PC-3 (cell line): ENCODE data around the gene NFXL1.

ENCODE experiments used
- EZH2phosphoT487 ChIP-seq: fragments of 300-600 bp; sonication (generic); IDR thresholded peaks from 2 replicates; pipeline ENCODE4 v1.6.1; 2018; ENCODE audit warnings: mild to moderate bottlenecking, antibody characterized with exemption, low read length, borderline replicate concordance
- TF ChIP-seq, protein P1 (sequence below): fragments of 300-600 bp; sonication (generic); conservative IDR thresholded peaks from 2 replicates; pipeline ENCODE4 v1.5.1; 2017; ENCODE audit warnings: antibody characterized with exemption, low read depth, mild to moderate bottlenecking, low read length

DNA sequence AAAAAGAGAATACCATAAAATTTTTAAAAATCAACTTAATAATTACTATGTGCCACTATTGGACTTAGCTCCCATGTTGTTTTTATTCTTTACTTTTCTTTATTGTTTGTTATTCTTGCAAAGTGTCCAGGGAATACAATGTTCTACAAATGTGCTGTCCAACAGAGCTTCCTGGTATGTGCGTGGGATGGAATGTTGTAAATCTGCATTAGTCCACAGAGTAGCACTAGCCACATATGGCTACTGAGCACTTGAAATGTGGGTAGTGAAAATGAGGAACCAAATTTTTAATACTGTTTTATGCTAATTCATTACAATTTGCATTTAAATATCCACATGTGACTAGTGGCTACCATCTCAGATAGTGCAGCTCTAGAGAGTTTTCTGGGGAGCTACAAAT, 62.2 kb downstream of the NFXL1 start:
- TF ChIP-seq, protein P1, sequence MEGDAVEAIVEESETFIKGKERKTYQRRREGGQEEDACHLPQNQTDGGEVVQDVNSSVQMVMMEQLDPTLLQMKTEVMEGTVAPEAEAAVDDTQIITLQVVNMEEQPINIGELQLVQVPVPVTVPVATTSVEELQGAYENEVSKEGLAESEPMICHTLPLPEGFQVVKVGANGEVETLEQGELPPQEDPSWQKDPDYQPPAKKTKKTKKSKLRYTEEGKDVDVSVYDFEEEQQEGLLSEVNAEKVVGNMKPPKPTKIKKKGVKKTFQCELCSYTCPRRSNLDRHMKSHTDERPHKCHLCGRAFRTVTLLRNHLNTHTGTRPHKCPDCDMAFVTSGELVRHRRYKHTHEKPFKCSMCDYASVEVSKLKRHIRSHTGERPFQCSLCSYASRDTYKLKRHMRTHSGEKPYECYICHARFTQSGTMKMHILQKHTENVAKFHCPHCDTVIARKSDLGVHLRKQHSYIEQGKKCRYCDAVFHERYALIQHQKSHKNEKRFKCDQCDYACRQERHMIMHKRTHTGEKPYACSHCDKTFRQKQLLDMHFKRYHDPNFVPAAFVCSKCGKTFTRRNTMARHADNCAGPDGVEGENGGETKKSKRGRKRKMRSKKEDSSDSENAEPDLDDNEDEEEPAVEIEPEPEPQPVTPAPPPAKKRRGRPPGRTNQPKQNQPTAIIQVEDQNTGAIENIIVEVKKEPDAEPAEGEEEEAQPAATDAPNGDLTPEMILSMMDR, result no peak
- TF ChIP-seq EZH2phosphoT487, result no peak
